DMS53 treated with DMSO at 0.1 percent for 48 hours (cell line): ENCODE results near the gene CUX1.
"Not testable (repeated sequence)": the region's sequence is repeated elsewhere in the genome, so short reads cannot be mapped to it uniquely, and the experiment has no call there.

ENCODE experiments used
- DNase-seq: peaks from one replicate; lab custom pipeline; 2025; ENCODE audit not compliant: unreplicated experiment; lab: John Stamatoyannopoulos, UW

CUX1 gene

DNA sequence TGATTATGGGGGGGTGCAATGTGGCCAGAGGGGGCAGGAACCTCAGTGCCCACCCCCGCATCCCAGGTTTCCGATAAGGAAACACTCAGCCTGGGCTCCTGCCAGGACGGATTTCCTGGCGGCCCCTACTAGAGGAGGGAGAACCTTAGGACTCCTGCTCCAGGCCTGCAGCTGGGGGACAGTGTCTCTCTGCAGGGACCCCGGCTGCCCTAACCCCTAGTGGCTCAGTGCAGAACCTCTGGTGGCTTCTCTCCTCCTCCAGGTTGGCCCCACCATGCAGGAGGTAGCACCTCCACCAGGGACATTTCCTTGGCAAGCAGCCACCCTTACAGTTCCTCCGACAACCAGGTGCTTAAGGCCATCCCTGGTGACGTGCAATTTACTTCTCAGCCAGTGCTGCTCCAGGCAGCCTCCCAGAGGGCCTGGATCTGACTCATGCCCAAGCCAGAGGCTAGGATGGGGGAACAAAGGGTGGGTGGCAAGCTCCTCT lies 501.1 kb downstream of the CUX1 start:
- DNase-seq, result peak; percentile 21

DNA sequence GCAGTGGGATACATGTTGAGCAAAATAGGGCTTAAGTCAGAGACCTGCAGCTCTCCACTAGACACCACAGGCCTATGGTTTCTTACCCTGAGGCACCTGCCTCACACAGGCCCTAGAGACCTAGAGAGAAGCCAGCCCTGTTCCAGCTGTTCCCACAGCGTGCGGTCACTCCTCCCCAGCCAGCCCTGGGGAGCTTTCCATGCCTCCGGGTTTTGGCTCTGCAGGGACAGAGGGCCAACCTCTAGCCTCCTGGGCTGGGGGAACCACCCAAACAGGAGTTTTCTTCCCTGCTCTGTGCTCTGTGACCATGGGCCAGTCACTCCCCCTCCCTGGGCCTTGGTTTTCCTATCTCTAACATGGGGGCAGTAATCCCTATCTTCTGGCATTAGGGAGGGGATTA lies 502.2 kb downstream of the CUX1 start:
- DNase-seq, result no peak

- no peak for DNase-seq
These were observed 502.8 kb downstream of the CUX1 start for GRCh38 chr7:102320181-102320580.

- DNase-seq, result no peak
These were observed 503.4 kb downstream of the CUX1 start for GRCh38 chr7:102320601-102321350.

GRCh38 chr7:102321351-102322201 lies 504.1 kb downstream of the CUX1 start:
- peak; percentile 42 for DNase-seq

DNA sequence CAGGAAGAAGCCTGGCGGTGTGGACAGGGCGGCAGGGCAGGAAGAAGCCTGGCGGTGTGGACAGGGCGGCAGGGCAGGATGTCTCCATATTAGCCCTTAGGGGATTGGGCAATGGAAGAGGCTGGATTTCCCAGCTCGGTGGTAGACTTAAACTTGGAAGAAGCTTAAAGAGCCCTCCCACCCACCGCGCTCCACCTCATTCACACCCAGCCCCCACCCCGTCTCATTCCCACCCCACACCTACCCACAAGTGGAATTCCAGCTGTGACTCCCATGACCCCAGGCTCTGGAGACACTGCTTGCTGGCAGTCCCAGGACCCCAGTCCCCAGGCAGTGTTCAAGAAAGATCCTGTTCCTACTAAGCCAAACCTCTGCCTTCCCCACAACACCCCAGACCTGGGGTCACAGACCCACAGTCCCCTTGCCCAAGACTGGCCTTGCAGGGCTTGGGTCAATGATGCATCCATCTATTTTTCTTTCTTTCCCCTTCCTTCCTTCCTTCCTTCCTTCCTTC lies 504.8 kb downstream of the CUX1 start:
- DNase-seq, result no peak

DNA sequence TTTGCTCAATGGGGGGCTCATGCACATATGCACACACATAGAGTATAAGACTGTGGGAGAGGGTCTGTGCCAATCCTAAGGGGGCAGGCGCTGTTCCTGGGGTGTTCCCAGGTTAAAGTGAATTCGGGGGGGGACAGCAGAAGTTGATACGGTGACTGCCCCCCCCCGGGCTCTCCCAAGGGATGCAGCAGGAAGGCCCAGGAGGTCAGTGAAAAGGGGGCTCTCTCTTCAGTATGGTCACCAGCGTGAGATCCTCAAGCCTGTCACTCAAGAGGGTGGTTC lies 506.4 kb downstream of the CUX1 start:
- DNase-seq, result no peak

DNA sequence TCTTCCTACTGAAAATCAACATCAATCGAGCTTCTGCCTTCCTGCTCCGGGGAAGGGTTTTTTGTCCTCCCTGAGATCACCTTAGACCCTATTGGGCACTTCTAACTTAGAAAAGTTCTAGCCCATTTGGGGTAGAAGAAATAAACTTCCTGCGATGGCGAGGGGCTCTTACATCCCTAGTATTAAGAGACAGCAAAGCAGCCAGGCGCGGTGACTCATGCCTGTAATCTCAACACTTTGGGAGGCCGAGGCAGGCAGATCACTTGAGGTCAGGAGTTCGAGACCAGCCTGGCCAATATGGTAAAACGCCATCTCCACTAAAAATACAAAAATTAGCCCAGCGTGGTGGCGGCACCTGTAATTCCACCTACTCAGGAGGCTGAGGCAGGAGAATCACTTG lies 507.7 kb downstream of the CUX1 start:
- DNase-seq, result not testable (repeated sequence)

DNA sequence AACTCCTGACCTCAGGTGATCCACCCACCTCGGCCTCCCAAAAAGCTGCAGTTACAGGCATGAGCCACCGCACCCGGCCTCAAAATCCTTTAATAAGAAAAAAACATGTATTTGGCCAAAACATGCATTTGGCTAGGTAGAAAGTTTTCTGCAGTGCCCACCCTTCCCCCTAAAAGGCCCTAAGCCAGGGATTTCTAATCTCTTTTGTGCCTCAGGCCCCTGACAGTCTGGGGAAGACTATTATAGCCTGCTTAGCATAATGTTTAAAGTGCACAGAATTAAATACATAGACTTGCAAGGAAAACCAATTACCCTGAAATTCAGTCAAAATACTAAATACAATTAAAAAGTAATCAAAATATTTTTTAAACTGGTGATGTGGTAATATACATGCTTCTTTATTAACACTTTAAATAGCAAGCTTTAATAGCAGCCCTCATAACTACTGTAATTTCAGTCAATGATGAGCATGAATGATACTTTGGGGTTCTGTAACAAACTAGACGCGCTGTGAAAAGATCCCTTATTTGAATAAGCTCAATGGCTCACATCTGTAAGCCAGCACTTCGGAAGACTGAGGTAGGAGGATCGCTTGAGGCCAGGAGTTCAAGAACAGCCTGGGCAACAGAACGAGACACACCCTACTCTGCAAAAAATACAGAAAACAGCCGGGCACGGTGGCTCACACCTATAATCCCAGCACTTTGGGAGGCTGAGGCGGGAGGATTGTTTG lies 508.9 kb downstream of the CUX1 start:
- DNase-seq, result no peak

DNA sequence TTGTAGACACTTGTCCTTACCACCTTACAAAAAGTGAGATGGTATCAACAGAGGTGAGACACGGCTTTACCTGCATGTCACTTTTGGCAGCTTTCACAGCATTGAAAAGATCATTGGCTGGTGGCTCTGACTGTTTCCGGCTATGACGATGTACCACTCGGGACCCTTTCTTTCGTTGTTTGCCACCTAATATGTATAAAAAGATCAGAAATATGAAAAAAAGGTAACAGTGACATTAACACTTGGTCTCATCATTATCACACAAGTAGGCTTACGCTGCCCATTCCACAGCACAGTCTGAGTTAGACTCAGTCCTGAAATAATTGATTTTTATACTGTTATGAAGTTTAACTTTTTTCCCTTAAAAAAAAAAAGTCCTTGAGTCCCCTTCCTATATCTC lies 509.8 kb downstream of the CUX1 start:
- DNase-seq, result not testable (repeated sequence)

GRCh38 chr7:102328863-102329262 lies 511.4 kb downstream of the CUX1 start:
- DNase-seq, result not testable (repeated sequence)

- not testable (repeated sequence) for DNase-seq
These were observed 511.9 kb downstream of the CUX1 start for GRCh38 chr7:102329366-102329765.

GRCh38 chr7:102330666-102331460 lies 513.4 kb downstream of the CUX1 start:
- DNase-seq, result not testable (repeated sequence)
